ENCODE measurements around the gene SDK1.

The SDK1 gene

GRCh38 chr7:4163565-4164203, 862.6 kb downstream of the SDK1 start:
- Histone ChIP-seq H3K79me1 (replicated peaks; ENCODE audit: low read length, poor library complexity, severe bottlenecking) (no peaks in the 10 kb centered on the region), H2BK5ac (ENCODE audit: low read depth, low read length, poor library complexity, severe bottlenecking) (no peak overlapping the region), H2BK15ac (ENCODE audit: low read depth, poor library complexity, severe bottlenecking) (no peak overlapping the region), H3K4me2 (ENCODE audit: low read length, poor library complexity, severe bottlenecking) (no peak overlapping the region), H3K4ac (ENCODE audit: low read depth in 1 of 2, low read length in 2 of 2) (no peak overlapping the region), H3K9me3 (ENCODE audit: control insufficient read depth, low read length) (no peaks in the 10 kb centered on the region), H3K27me3 (ENCODE audit: control insufficient read depth in 1 of 2, insufficient read depth in 1 of 2, low read length in 2 of 2) (no peaks in the 10 kb centered on the region), H2BK12ac (ENCODE audit: low read length in 2 of 2) (no peak overlapping the region), H3K27ac (ENCODE audit: low read length, poor library complexity, severe bottlenecking) (no peak overlapping the region), H3K23ac (ENCODE audit: low read length in 2 of 2) (no peak overlapping the region), H3K18ac (ENCODE audit: low read depth in 1 of 2, low read length in 2 of 2) (no peak overlapping the region), H4K8ac (ENCODE audit: low read length) (no peak overlapping the region), H3K4me1 (ENCODE audit: control insufficient read depth, insufficient read depth, low read depth, low read length) (peaks cover 4% of the 10 kb centered on the region), H2BK120ac (ENCODE audit: low read depth, low read length) (no peak overlapping the region), H2AK5ac (ENCODE audit: low read length, severe bottlenecking) (no peak overlapping the region), H3K9ac (ENCODE audit: low read length) (no peak overlapping the region), H4K91ac (ENCODE audit: low read length) (no peak overlapping the region), H3K14ac (ENCODE audit: low read length in 2 of 2) (no peak overlapping the region), H3K4me3 (ENCODE audit: insufficient read depth in 1 of 2, low read depth in 1 of 2, low read length in 2 of 2) (no peak overlapping the region), H3K36me3 (ENCODE audit: control insufficient read depth in 1 of 2, insufficient read depth in 2 of 2, low read depth in 1 of 2, low read length in 2 of 2) (peaks cover 0 to 22% of the 10 kb centered on the region in 2 experiments), H2AFZ (ENCODE audit: low read depth, low read length) (no peak overlapping the region)
- 92% methylated on average over 13 of the region's 13 CpGs for WGBS
- DNase-seq, result no peak

GRCh38 chr7:4164556-4164955, 863.5 kb downstream of the SDK1 start:
- Histone ChIP-seq H4K91ac (ENCODE audit: low read length) (no peak overlapping the region), H3K4ac (ENCODE audit: low read depth in 1 of 2, low read length in 2 of 2) (no peak overlapping the region), H4K8ac (ENCODE audit: low read length) (no peak overlapping the region), H3K9ac (ENCODE audit: low read length) (no peak overlapping the region), H3K27me3 (ENCODE audit: control insufficient read depth in 1 of 2, insufficient read depth in 1 of 2, low read length in 2 of 2) (no peaks in the 10 kb centered on the region), H2BK12ac (ENCODE audit: low read length in 2 of 2) (no peak overlapping the region), H2BK15ac (ENCODE audit: low read depth, poor library complexity, severe bottlenecking) (no peak overlapping the region), H2AK5ac (ENCODE audit: low read length, severe bottlenecking) (no peak overlapping the region), H3K18ac (ENCODE audit: low read depth in 1 of 2, low read length in 2 of 2) (no peak overlapping the region), H2BK5ac (ENCODE audit: low read depth, low read length, poor library complexity, severe bottlenecking) (no peak overlapping the region), H2BK120ac (ENCODE audit: low read depth, low read length) (no peak overlapping the region), H3K9me3 (ENCODE audit: control insufficient read depth, low read length) (no peaks in the 10 kb centered on the region), H3K36me3 (ENCODE audit: control insufficient read depth in 1 of 2, insufficient read depth in 2 of 2, low read depth in 1 of 2, low read length in 2 of 2) (peaks cover 0 to 22% of the 10 kb centered on the region in 2 experiments), H2AFZ (ENCODE audit: low read depth, low read length) (no peak overlapping the region), H3K27ac (ENCODE audit: low read length, poor library complexity, severe bottlenecking) (no peak overlapping the region), H3K14ac (ENCODE audit: low read length in 2 of 2) (no peak overlapping the region), H3K79me1 (replicated peaks; ENCODE audit: low read length, poor library complexity, severe bottlenecking) (no peaks in the 10 kb centered on the region), H3K4me2 (ENCODE audit: low read length, poor library complexity, severe bottlenecking) (no peak overlapping the region), H3K4me1 (ENCODE audit: control insufficient read depth, insufficient read depth, low read depth, low read length) (no peaks in the 10 kb centered on the region), H3K4me3 (ENCODE audit: insufficient read depth in 1 of 2, low read depth in 1 of 2, low read length in 2 of 2) (no peak overlapping the region), H3K23ac (ENCODE audit: low read length in 2 of 2) (no peak overlapping the region)
- no peak for DNase-seq
- 87% methylated on average over 5 of the region's 8 CpGs for WGBS

DNA sequence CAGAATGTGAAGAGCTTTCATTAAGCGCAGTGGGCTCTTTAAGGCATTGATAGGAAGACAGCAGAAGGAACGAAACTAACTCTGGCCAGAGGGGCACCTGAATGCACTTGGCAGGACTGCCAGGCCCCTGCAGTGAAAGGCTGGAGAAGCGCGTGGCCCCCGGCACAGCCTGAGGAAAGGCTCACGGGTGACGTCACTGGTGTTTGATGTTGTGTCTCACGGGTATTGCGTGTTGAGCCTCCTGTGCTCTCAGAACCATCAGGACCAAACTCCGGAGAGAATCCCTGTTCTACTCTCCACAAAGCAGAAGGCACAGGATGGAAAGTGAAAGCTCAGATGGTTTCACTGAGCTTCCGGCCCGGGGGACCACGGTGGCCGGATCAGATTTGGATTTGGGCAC, 865.3 kb downstream of the SDK1 start:
- 95% methylated on average over 14 of the region's 14 CpGs for WGBS
- H3K4me1 ChIP-seq (ENCODE audit: control insufficient read depth, insufficient read depth, low read depth, low read length), result no peaks in the 10 kb centered on the region
- no peak overlapping the region for H3K4me2 ChIP-seq (ENCODE audit: low read length, poor library complexity, severe bottlenecking)
- H3K79me1 ChIP-seq (replicated peaks; ENCODE audit: low read length, poor library complexity, severe bottlenecking), result no peaks in the 10 kb centered on the region
- H2BK5ac ChIP-seq (ENCODE audit: low read depth, low read length, poor library complexity, severe bottlenecking), result no peak overlapping the region
- no peak overlapping the region for H2AFZ ChIP-seq (ENCODE audit: low read depth, low read length)
- H3K4ac ChIP-seq (ENCODE audit: low read depth in 1 of 2, low read length in 2 of 2), result no peak overlapping the region
- no peak overlapping the region for H3K14ac ChIP-seq (ENCODE audit: low read length in 2 of 2)
- H3K9me3 ChIP-seq (ENCODE audit: control insufficient read depth, low read length), result no peaks in the 10 kb centered on the region
- H3K23ac ChIP-seq (ENCODE audit: low read length in 2 of 2), result no peak overlapping the region
- no peak overlapping the region for H2AK5ac ChIP-seq (ENCODE audit: low read length, severe bottlenecking)
- no peak overlapping the region for H2BK12ac ChIP-seq (ENCODE audit: low read length in 2 of 2)
- no peak overlapping the region for H2BK120ac ChIP-seq (ENCODE audit: low read depth, low read length)
- H3K36me3 ChIP-seq (ENCODE audit: control insufficient read depth in 1 of 2, insufficient read depth in 2 of 2, low read depth in 1 of 2, low read length in 2 of 2), result peaks cover 0 to 22% of the 10 kb centered on the region in 2 experiments
- no peak overlapping the region for H3K27ac ChIP-seq (ENCODE audit: low read length, poor library complexity, severe bottlenecking)
- no peak overlapping the region for H3K9ac ChIP-seq (ENCODE audit: low read length)
- no peak overlapping the region for H3K18ac ChIP-seq (ENCODE audit: low read depth in 1 of 2, low read length in 2 of 2)
- no peak overlapping the region for H2BK15ac ChIP-seq (ENCODE audit: low read depth, poor library complexity, severe bottlenecking)
- H3K4me3 ChIP-seq (ENCODE audit: insufficient read depth in 1 of 2, low read depth in 1 of 2, low read length in 2 of 2), result no peak overlapping the region
- H4K91ac ChIP-seq (ENCODE audit: low read length), result no peak overlapping the region
- no peak overlapping the region for H4K8ac ChIP-seq (ENCODE audit: low read length)
- no peak for DNase-seq
- no peaks in the 10 kb centered on the region for H3K27me3 ChIP-seq (ENCODE audit: control insufficient read depth in 1 of 2, insufficient read depth in 1 of 2, low read length in 2 of 2)

DNA sequence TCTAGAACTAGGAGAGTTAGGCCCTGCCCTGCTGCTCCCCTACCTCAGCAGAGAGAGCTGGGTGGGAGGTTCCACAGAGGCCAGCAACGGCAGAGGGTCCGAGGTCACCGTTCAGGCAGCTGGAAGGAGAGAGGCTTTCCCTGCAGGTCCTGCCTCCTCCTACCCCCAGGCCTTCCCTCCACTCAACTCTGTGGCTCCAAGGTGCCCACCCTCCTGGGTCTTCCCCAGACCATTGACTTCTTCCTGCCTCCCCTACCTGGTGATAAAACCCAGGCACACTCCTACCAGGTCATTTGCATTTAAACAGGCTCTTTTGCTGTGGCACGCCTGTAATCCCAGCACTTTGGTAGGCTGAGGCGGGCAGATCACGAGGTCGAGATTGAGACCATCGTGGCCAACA, 865.8 kb downstream of the SDK1 start:
- Histone ChIP-seq H2BK15ac (ENCODE audit: low read depth, poor library complexity, severe bottlenecking) (no peak overlapping the region), H3K23ac (ENCODE audit: low read length in 2 of 2) (no peak overlapping the region), H3K9me3 (ENCODE audit: control insufficient read depth, low read length) (no peaks in the 10 kb centered on the region), H3K9ac (ENCODE audit: low read length) (no peak overlapping the region), H3K4me1 (ENCODE audit: control insufficient read depth, insufficient read depth, low read depth, low read length) (no peaks in the 10 kb centered on the region), H3K4me3 (ENCODE audit: insufficient read depth in 1 of 2, low read depth in 1 of 2, low read length in 2 of 2) (no peak overlapping the region), H3K18ac (ENCODE audit: low read depth in 1 of 2, low read length in 2 of 2) (no peak overlapping the region), H3K14ac (ENCODE audit: low read length in 2 of 2) (no peak overlapping the region), H3K4ac (ENCODE audit: low read depth in 1 of 2, low read length in 2 of 2) (no peak overlapping the region), H3K27me3 (ENCODE audit: control insufficient read depth in 1 of 2, insufficient read depth in 1 of 2, low read length in 2 of 2) (no peaks in the 10 kb centered on the region), H2BK120ac (ENCODE audit: low read depth, low read length) (no peak overlapping the region), H4K91ac (ENCODE audit: low read length) (peak overlapping the region; percentile 16), H2AK5ac (ENCODE audit: low read length, severe bottlenecking) (no peak overlapping the region), H2BK5ac (ENCODE audit: low read depth, low read length, poor library complexity, severe bottlenecking) (no peak overlapping the region), H3K79me1 (replicated peaks; ENCODE audit: low read length, poor library complexity, severe bottlenecking) (no peaks in the 10 kb centered on the region), H3K36me3 (ENCODE audit: control insufficient read depth in 1 of 2, insufficient read depth in 2 of 2, low read depth in 1 of 2, low read length in 2 of 2) (peaks cover 0 to 17% of the 10 kb centered on the region in 2 experiments), H2AFZ (ENCODE audit: low read depth, low read length) (no peak overlapping the region), H3K4me2 (ENCODE audit: low read length, poor library complexity, severe bottlenecking) (no peak overlapping the region), H2BK12ac (ENCODE audit: low read length in 2 of 2) (no peak overlapping the region), H4K8ac (ENCODE audit: low read length) (no peak overlapping the region), H3K27ac (ENCODE audit: low read length, poor library complexity, severe bottlenecking) (no peak overlapping the region)
- DNase-seq, result no peak
- WGBS, result 80% methylated on average over 8 of the region's 8 CpGs

All from mesenchymal stem cell (in vitro differentiated cells and primary cell).